WI38 (cell line): ENCODE measurements around the gene DNAJB6.
A peak's percentile ranks its signal among the peaks of the same experiment; 100 is the strongest.

Experiments used
- H3K4me3 ChIP-seq: 2 replicates; pipeline ENCODE4 v1.5.1; 2011; ENCODE audit warnings: low read depth, mild to moderate bottlenecking, control low read depth, low read length
- CTCF ChIP-seq: IDR thresholded peaks from 2 replicates; pipeline ENCODE4 v1.5.1; 2012; ENCODE audit warnings: low read depth, mild to moderate bottlenecking, control low read depth, low read length

Gene DNAJB6

GRCh38 chr7:157397036-157397720 lies 60.4 kb downstream of the DNAJB6 start:
- H3K4me3 ChIP-seq: no peak overlapping the region
- TF ChIP-seq CTCF: no peak

DNA sequence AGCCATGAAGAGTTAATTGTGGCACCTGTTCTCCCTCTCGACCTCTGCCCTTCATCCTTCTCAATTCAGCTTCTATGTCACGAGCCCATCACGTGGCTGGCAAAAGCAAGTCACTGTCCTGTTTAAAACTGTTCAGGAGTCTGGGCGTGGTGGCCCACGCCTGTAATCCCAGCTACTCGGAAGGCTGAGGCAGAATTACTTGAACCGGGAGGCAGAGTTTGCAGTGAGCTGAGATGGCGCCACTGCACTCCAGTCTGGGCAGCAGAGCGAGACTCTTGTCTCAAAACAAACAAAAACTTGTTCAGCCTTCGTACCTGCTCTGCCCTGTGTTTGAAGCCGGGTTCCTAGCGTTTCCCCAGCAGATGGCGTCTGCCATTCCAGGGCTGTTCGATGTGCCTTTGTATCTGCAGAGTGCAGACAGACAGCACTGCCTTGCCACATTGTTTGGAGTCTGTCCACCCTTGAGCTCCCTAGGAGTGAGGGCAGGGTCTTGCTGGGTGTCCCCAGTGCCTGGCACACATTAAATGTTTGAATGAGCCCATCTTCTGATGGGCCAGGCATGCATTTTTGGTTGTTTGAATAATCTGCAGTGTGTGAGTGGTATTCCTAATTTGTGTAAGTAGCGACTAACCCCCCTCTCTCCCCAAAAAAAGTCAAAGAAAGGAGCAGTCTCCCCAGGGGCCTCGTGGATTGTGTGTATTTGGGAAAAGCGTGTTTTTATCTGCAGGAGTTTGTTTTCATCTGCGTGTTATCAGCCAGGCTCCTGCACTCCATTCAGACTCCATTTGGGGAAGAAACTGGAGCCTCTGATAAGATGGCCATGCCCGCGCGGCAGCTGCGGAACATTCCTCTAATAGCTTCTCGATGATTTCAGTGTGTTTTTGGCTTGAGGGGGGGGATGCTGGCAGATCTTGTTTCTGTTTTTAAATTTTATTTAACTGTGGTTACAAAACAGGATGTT lies 61.2 kb downstream of the DNAJB6 start:
- TF ChIP-seq CTCF: peak; percentile 56
- H3K4me3 ChIP-seq: peak overlapping the region; percentile 39

GRCh38 chr7:157399086-157399687 lies 62.4 kb downstream of the DNAJB6 start:
- no peak for TF ChIP-seq CTCF
- no peak overlapping the region for H3K4me3 ChIP-seq

- H3K4me3 ChIP-seq: no peak overlapping the region
- no peak for TF ChIP-seq CTCF
These were observed 63.5 kb downstream of the DNAJB6 start for GRCh38 chr7:157400171-157400860.

- H3K4me3 ChIP-seq: no peak overlapping the region
- TF ChIP-seq CTCF: no peak
These were observed 65.0 kb downstream of the DNAJB6 start for GRCh38 chr7:157401567-157402387.

GRCh38 chr7:157402388-157402703 lies 65.5 kb downstream of the DNAJB6 start:
- no peak overlapping the region for H3K4me3 ChIP-seq
- TF ChIP-seq CTCF: no peak
